Lower lobe of right lung (tissue), 2 donors: ENCODE measurements around the gene THBS1. TPM values are rescaled to one million over a fixed set of nuclear protein-coding genes. Genes with fewer than 3 reads are reported as not detected.

ENCODE experiments used
- ATAC-seq, 2 donors: fragments of 200-7000 bp; cut with Tn5 transposase; one replicate each; pipeline ENCODE4 v1.9.1; 2020 to 2022; ENCODE audit warnings: mild to moderate bottlenecking in 2 of 2, moderate library complexity in 2 of 2
- DNase-seq: peaks from one replicate; pipeline ENCODE4 v3.0.0-alpha.2; 2020
- H3K27ac ChIP-seq: fragments of 200-600 bp; one replicate; pipeline ENCODE4 v1.8.0; 2022
- H3K27me3 ChIP-seq: fragments of 200-600 bp; one replicate; pipeline ENCODE4 v1.8.0; 2022; ENCODE audit warnings: low read depth
- H3K36me3 ChIP-seq: fragments of 200-600 bp; one replicate; pipeline ENCODE4 v1.8.0; 2022; ENCODE audit warnings: mild to moderate bottlenecking
- H3K4me1 ChIP-seq: fragments of 200-600 bp; one replicate; pipeline ENCODE4 v1.8.0; 2022
- H3K4me3 ChIP-seq: fragments of 200-600 bp; one replicate; pipeline ENCODE4 v1.8.0; 2022; ENCODE audit warnings: mild to moderate bottlenecking
- H3K9me3 ChIP-seq: fragments of 200-600 bp; one replicate; pipeline ENCODE4 v1.8.0; 2022
- intact Hi-C: fragments of 100-400 bp; cut with DNase I; formaldehyde crosslinking; loops from one replicate; pipeline ENCODE4 v1.11.0; 2022
- total RNA-seq: library from RNA; stranded (reverse); fragmentation: NEBNext Ultra II Directional; extraction: Animal tissue kit (Norgen Biotek cat#: 25700); gene quantifications from one replicate; pipeline ENCODE4 v1.2.1, GENCODE V29; 2021
- TF ChIP-seq, protein P1 (sequence below): fragments of 200-600 bp; IDR thresholded peaks from one replicate; pipeline ENCODE4 v1.8.0; 2022; ENCODE audit warnings: antibody characterized with exemption, mild to moderate bottlenecking
- donor health status: DM: no; HTN: yes; CAD: no; lungs with severe emphysema.

The THBS1 gene
- total RNA-seq, 1 donor from 2014 or later, result 226 TPM

DNA sequence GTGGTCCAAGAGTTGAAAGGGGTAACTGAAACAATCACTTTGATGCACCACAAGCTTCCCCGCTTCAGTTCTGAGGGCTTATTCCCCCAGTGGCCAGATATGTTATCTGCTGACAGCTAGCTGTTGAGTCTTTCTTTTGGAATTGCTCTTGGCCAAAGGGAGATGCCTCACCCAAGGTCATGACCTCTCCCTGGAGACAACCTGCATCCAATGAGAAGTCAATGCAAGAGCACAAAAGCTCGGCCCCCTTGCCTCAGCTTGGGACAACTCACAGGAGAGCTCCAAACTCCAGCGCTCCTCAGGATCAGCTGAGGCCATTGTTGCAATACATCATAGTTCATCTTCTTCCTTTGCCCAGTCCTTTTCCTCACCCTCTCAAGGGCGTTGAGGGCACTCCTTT is 31.0 kb upstream of the THBS1 start:
- Histone ChIP-seq H3K36me3 (no peaks in the 10 kb centered on the region), H3K27me3 (no peaks in the 10 kb centered on the region), H3K27ac (no peak overlapping the region), H3K4me1 (no peaks in the 10 kb centered on the region), H3K9me3 (peaks cover 8% of the 10 kb centered on the region), H3K4me3 (no peak overlapping the region)
- intact Hi-C loops, result no loop called here
- ATAC-seq (no peak), DNase-seq (no peak)
- TF ChIP-seq, protein P1, sequence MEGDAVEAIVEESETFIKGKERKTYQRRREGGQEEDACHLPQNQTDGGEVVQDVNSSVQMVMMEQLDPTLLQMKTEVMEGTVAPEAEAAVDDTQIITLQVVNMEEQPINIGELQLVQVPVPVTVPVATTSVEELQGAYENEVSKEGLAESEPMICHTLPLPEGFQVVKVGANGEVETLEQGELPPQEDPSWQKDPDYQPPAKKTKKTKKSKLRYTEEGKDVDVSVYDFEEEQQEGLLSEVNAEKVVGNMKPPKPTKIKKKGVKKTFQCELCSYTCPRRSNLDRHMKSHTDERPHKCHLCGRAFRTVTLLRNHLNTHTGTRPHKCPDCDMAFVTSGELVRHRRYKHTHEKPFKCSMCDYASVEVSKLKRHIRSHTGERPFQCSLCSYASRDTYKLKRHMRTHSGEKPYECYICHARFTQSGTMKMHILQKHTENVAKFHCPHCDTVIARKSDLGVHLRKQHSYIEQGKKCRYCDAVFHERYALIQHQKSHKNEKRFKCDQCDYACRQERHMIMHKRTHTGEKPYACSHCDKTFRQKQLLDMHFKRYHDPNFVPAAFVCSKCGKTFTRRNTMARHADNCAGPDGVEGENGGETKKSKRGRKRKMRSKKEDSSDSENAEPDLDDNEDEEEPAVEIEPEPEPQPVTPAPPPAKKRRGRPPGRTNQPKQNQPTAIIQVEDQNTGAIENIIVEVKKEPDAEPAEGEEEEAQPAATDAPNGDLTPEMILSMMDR, result no peak

DNA sequence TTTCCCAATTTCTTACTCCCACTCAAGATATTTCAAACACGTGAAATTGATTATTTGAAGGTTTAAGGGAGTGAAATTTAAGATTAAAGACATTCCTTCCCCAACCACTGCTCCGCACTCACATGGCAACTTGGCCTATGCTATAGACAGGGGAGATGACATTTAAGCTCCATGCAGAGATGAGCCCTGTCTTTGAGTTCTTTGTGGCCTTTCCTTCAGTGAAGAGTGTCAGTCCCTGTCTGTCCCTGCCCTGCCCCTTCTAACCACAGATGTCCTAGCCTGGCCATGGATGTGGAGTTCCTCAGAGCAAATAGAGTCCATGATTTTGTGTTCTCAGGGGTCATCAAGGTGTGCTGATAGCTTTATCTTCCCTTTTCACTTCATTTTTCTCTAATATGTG is 29.4 kb upstream of the THBS1 start:
- TF ChIP-seq, protein P1, result no peak
- intact Hi-C loops, result no loop called here
- no peaks in the 10 kb centered on the region for H3K36me3 ChIP-seq
- DNase-seq, result no peak
- no peaks in the 10 kb centered on the region for H3K9me3 ChIP-seq
- ATAC-seq, result no peak
- H3K27ac ChIP-seq, result no peak overlapping the region
- no peak overlapping the region for H3K4me3 ChIP-seq
- no peaks in the 10 kb centered on the region for H3K27me3 ChIP-seq
- H3K4me1 ChIP-seq, result no peaks in the 10 kb centered on the region

DNA sequence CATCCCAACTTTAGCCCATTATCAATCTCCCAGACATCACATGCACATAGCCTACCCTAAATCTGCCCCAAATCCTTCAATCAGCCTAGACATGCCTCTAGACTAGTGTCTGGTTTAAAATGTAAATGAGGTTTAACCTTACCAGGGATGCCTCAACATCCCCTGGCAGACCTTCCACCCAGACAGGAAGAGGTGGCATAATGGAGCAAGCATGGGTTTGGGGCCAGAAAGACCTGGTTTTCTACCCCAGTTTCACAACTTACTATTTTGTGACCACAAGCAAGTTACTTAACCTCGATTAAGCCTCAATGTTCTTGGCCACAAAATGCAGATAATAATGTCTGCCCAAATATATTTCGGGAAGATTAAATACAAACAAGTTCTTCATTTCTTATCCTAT is 28.3 kb upstream of the THBS1 start:
- Histone ChIP-seq H3K27me3 (no peaks in the 10 kb centered on the region), H3K27ac (no peak overlapping the region), H3K36me3 (no peaks in the 10 kb centered on the region), H3K9me3 (no peaks in the 10 kb centered on the region), H3K4me1 (no peaks in the 10 kb centered on the region), H3K4me3 (no peak overlapping the region)
- DNase-seq (no peak), ATAC-seq (no peak)
- TF ChIP-seq, protein P1, result no peak
- intact Hi-C loops, result no loop called here

DNA sequence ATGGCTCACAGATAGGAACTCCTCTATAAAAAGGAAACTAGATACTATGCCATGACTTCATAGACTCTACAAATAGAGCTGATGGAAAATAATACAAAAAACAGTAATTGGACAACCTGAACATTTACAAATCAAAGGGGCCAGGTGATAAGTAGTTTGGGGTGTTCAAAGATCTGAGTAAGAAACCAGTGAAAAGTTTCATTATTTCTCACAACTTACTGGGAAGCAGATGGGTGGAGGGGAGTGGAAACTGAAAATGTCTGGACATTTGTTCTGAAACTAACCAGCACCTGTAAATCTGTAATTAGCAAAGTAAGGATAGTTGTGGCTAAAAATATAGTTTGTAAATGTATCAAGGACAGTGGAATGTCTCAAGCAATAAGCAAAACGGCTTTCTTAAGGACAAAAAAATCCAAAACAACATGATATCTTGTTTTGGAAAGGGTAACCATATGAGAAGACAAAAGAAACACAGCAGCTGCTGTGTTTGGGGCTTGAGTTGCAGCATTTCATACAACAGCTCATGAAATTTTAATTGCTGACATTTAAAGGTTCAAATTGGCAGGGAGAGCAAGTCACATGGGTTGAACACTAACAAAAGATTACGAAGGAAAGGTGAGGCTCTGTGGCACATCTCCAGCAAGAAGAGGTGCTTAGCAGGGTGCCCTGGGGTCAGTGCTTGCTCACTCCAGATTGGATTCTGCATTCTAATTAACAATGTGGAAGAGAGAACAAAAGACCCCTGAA is 26.8 kb upstream of the THBS1 start:
- no peak for ATAC-seq
- intact Hi-C loops, result no loop called here
- TF ChIP-seq, protein P1, result no peak
- Histone ChIP-seq H3K36me3 (no peaks in the 10 kb centered on the region), H3K4me1 (no peaks in the 10 kb centered on the region), H3K9me3 (no peaks in the 10 kb centered on the region), H3K4me3 (no peak overlapping the region), H3K27me3 (no peaks in the 10 kb centered on the region), H3K27ac (no peak overlapping the region)
- DNase-seq, result no peak

DNA sequence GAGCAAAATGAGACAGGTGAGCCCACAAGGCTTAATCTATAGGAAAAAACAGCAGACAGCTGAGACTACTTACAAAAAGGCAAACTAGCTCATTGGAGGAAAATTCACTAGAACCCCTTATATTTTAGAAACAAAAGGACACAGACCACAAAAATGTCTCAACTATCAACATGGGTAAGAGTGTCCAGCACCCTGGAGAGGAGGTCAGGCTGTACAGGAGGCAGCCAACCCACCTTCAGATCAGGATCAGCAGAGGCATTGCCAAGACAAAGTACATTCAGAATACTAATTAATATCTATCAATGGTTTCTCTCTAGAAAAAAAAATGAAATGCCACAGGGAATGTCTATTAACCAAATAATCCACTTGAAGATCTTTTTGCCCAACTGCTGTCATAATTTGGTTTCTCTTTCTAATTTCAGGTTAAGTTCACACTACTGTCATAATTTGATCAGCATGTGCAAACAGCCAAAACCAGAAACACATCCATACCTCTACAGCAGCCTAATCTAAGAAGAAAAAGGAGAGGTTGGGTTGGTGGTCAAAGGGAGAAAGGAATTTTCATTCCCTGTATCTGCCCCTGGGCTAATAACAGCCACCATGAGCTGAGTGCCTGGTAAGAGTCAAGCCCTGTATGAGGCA is 26.0 kb upstream of the THBS1 start:
- intact Hi-C loops, result no loop called here
- ATAC-seq (no peak), DNase-seq (no peak)
- no peak overlapping the region for H3K4me3 ChIP-seq
- H3K27me3 ChIP-seq, result no peaks in the 10 kb centered on the region
- H3K36me3 ChIP-seq, result no peaks in the 10 kb centered on the region
- TF ChIP-seq, protein P1, result no peak
- no peaks in the 10 kb centered on the region for H3K4me1 ChIP-seq
- H3K9me3 ChIP-seq, result no peaks in the 10 kb centered on the region
- H3K27ac ChIP-seq, result no peak overlapping the region
